HG03280 (cell line): ENCODE data around the gene HIPK1.

ENCODE experiments used
- ATAC-seq: cut with Tn5 transposase; IDR thresholded peaks from one replicate; pipeline ENCODE4 v1.9.1; 2021; ENCODE audit warnings: mild to moderate bottlenecking, moderate library complexity; ENCODE audit not compliant: unreplicated experiment

The HIPK1 gene

GRCh38 chr1:113913312-113913668 is 15.8 kb upstream of the HIPK1 start:
- ATAC-seq: no peak

GRCh38 chr1:113913887-113914664 is 15.0 kb upstream of the HIPK1 start:
- no peak for ATAC-seq

- no peak for ATAC-seq
Observed at GRCh38 chr1:113916974-113917373, 12.2 kb upstream of the HIPK1 start.

GRCh38 chr1:113917400-113918082 is 11.6 kb upstream of the HIPK1 start:
- ATAC-seq: no peak

- ATAC-seq: no peak
Observed at GRCh38 chr1:113918243-113918642, 10.9 kb upstream of the HIPK1 start.

- no peak for ATAC-seq
Observed at GRCh38 chr1:113922957-113923356, 6.2 kb upstream of the HIPK1 start.

GRCh38 chr1:113924473-113924872 is 4.7 kb upstream of the HIPK1 start:
- ATAC-seq: no peak

GRCh38 chr1:113928187-113928930 is 765 bp upstream of the HIPK1 start:
- ATAC-seq: no peak

GRCh38 chr1:113929750-113930498 is 800 bp downstream of the HIPK1 start:
- peak; percentile 31 for ATAC-seq

GRCh38 chr1:113930499-113931161 is 1.5 kb downstream of the HIPK1 start:
- peak; percentile 26 for ATAC-seq

GRCh38 chr1:113931451-113931851 is 2.3 kb downstream of the HIPK1 start:
- ATAC-seq: no peak

GRCh38 chr1:113934006-113934405 is 4.9 kb downstream of the HIPK1 start:
- ATAC-seq: no peak

GRCh38 chr1:113934511-113935055 is 5.5 kb downstream of the HIPK1 start:
- no peak for ATAC-seq

GRCh38 chr1:113935176-113935575 is 6.1 kb downstream of the HIPK1 start:
- ATAC-seq: no peak

GRCh38 chr1:113935970-113936369 is 6.8 kb downstream of the HIPK1 start:
- ATAC-seq: no peak

- no peak for ATAC-seq
Observed at GRCh38 chr1:113937146-113937545, 8.0 kb downstream of the HIPK1 start.

GRCh38 chr1:113938192-113938591 is 9.1 kb downstream of the HIPK1 start:
- no peak for ATAC-seq

- no peak for ATAC-seq
Observed at GRCh38 chr1:113940365-113941244, 11.5 kb downstream of the HIPK1 start.

GRCh38 chr1:113941245-113941559 is 12.1 kb downstream of the HIPK1 start:
- ATAC-seq: no peak
